SHP77 (cell line): ENCODE results near the gene UNG.
A peak's percentile ranks its signal among the peaks of the same experiment; 100 is the strongest.

Experiments
- DNase-seq, 2 experiments: peaks; one replicate each; lab custom pipeline; 2025; lab: John Stamatoyannopoulos, UW

The UNG gene

DNA sequence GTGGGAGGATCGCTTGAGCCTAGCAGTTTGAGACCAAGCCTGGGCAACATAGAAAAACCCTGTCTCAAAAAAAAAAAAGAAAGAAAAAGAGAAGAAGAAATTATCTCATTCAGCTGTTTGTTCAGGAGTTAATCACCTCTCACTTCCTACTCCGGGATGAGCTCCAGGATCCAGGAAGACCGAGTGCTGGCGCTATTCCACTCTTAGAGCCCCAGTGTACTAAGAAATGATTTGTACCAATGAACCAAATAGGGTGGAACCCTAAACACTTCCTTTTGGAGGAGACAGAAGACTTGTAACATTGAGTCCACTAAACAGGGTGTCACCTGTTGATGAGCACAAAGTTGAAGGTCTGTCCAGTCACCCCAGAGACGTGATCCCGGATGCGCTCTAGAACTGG is 7.7 kb upstream of the UNG start:
- no peak for DNase-seq

DNA sequence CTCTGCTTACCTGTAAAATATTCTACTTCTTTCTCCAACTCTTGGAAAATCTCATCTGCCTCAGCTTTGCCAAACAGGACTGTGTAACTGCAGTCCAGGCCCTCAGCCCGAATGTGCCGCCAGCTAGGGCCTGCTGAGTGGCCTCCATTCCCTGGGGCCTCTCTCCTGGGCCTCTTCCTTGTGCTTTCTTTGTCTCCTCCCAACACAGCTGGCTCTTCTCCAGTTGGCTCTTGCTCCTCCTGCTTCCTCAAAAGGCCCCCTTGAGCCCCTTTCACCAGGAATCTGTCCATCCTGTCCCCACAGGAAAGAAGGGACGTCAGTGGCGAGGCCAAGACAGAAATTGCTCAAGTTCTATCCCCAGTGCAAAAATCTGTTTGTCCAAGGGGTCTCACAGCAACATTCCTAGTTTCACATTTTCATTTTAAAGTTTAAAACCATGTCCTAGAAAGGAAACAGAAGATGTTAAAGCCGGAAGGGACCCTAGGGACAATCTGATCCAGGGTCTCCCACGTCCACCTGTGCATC is 4.8 kb upstream of the UNG start:
- no peak for DNase-seq

DNA sequence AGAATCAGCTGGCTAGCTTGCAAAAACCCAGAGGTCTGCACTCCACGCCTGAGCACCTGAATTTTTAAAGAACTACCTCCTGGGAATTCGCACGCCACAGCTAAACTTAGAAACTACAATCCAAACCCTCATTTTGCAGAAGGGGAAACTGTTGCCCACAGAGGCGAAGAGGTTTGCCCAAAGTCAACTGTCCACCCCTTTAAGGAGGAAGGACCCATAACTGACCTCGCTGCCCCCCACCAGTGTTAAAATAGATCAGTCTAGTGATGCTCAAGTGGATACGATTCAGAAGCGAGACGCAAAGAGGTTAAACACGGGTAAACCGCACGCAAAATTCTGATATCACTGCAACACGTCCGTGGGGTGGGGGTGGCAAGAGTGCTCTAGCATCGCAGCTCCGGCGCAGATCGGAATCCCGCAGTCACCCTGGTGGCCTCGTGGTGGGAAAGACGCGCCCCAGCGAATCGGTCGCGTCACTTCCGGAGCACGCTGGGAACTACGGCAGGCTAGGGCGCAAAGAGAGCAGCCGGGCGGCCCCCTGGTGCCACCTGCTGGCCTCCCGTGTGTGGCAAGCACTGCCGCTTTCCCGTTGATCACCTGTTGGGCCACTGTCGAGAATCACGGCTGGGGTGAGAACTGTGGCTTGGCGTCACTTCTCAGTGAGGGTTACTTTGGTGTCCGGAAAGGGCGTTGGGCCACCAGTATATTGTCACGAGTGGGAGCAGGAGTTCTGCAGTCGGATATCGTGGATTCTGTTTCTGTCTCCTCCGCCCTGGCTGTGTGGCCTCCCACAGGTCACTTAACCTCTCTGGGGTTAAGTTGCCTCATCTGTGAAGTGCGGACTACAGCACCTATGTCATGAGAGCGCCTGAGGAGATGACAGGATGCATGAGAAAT is 4.1 kb upstream of the UNG start, which contains the start of gene ALKBH2:
TSS of gene ALKBH2 (minus strand) at position 451 of the 897 bp plus-strand sequence. CDS start 686 bp downstream, outside the sequence.
- peak; percentile 89 to 92 for DNase-seq

DNA sequence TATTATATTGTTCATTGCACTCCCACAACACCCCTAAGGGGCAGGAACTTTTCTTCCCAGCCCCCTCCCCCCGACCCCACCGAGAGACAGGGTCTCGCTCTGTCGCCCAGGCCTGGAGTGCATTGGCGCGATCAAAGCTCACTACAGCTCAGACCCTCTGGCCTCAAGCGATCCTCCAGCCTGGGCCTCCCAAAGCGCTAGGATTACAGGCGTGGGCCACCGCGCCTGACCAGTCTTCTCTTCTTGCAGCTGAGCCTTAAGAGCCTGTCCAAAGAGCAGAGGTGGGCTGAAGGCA is 310 bp upstream of the UNG start:
- no peak for DNase-seq

DNA sequence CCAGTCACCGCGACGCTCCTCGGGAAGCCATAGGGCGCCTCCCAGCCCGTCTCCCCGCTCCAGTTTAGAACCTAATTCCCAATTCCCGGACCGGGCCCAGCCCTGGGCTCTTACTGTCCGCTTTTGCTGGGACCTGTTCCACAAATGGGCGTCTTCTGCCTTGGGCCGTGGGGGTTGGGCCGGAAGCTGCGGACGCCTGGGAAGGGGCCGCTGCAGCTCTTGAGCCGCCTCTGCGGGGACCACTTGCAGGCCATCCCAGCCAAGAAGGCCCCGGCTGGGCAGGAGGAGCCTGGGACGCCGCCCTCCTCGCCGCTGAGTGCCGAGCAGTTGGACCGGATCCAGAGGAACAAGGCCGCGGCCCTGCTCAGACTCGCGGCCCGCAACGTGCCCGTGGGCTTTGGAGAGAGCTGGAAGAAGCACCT is 797 bp downstream of the UNG start:
- no peak for DNase-seq

DNA sequence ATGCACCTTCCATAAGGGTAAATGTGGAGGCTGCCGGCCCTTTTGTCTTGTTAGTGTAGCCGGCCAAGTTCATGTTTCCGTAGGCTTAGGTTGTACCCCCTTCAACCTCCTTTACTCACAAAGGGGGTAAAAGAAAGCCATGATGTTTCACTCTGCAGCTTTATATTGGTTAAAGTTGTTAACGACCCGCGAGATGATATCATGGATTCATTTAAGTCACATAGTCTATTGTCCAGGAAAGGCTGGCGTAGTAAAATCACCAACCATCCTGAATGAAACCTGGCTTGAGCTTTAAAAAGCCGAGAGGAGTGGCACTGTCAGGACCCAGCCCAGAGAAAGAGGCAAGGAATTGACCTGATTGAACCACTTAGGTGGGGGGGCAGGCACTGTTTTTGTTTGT is 1.3 kb downstream of the UNG start:
- DNase-seq: no peak

DNA sequence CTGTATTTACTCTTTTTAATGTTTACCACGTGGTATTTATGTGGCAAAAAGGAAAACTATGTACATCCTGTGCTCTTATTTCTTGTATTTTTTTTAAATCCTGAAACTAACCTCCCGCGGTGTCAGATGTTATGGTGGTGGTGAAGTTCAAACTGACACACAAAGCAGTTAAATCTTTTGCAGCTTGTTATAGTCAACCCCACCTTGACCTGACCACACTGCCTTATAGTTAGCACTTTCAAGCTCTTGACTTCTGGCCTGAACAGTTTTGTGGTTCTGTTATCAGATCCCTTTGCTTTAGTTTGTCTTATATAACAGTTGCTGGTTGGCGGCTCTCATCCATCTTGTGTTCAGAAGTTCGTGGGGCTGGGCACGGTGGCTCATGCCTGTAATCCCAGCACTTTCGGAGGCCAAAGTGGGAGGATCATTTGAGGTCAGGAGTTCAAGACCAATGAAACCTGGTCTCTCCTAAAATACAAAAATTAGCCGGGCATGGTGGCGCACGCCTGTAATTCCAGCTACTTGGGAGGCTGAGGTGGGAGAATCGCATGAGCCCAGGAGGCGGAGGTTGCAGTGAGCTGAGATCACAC is 2.1 kb downstream of the UNG start:
- no peak for DNase-seq

DNA sequence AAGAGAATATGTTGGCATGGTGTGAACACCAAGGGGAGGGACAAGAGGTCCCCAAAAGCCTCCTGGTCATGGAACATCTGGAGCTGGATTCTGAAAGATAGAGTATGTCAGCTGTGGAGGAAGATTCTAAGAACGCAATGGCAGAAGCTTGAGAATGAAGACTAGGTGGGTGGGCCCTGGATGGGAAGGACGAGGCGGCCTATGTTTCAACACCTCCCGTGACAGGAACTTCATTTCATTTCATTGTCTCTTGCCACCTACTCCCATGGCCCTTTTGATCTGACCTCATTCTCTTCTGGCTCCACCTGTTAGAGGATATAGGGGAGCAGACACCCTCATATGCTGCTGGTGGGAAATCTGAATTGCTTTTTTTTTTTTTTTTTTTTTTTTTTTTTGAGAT is 3.3 kb downstream of the UNG start:
- DNase-seq: no peak

DNA sequence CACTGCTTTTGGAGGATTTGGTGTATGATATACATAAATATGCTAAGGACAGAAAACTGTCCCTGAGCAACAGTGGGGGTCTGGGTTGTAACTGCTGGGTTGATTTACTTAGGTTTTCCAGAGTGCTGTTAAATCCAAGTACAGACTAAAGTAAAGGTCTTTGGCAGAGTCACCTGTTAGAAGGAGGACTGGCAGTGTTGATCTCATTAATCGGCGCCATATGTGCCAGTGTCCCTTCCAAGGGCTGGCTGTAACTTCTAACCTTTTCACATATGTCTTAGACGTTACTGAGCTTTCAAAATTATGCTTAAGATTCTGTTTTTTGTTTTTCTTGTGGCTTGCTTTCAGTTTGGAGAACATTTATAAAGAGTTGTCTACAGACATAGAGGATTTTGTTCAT is 5.1 kb downstream of the UNG start:
- DNase-seq: no peak

DNA sequence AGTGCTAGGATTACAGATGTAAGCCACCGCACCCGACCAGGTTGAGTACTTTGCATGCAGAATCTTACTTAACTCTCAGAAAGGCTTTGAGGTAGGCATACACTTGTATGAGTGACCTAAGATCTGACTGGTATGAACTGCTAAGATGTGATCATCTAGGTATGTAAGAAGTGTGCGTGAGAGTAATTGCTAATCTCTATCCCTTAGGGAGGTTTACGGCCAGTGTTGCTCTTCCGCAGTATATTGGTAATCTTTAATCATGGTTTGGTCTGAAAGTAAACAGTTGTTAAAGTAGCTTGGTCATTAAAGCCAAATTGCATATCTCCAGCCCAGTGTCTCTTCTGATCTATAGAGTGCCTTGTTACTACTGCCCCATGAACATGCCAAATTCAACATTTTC is 7.8 kb downstream of the UNG start:
- no peak for DNase-seq

DNA sequence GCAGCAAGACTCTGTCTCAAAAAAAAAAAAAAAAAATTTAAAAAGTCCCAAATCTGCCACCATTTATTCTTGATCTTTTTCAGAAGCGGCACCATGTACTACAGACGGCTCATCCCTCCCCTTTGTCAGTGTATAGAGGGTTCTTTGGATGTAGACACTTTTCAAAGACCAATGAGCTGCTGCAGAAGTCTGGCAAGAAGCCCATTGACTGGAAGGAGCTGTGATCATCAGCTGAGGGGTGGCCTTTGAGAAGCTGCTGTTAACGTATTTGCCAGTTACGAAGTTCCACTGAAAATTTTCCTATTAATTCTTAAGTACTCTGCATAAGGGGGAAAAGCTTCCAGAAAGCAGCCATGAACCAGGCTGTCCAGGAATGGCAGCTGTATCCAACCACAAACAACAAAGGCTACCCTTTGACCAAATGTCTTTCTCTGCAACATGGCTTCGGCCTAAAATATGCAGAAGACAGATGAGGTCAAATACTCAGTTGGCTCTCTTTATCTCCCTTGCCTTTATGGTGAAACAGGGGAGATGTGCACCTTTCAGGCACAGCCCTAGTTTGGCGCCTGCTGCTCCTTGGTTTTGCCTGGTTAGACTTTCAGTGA is 12.5 kb downstream of the UNG start:
- DNase-seq: no peak

DNA sequence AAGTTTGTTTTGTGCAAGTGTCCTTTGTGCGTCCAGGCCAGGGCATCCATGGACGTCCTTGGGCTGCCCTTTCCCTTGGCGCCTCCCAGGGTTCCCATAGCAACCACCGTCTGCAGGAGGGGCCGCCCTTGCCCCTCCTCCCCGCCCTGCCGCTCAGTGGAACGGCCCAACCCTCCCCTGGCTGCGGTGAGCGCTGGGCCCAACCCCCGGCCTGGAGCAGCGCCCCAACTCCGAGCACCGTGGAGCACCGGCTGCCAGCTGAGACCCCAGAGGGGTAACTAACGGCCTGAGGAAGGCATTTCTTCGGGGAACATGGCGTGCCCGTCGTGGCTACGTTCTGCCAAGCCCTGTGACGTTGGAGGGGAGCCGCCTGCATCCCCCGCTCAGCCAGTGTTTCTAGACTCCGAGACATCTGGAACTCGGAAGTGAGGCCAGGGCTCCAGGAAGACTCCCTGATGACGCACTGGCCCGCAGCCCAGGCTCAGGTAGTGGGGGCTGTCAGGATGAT is 13.6 kb downstream of the UNG start:
- DNase-seq: peak; percentile 76 to 90

DNA sequence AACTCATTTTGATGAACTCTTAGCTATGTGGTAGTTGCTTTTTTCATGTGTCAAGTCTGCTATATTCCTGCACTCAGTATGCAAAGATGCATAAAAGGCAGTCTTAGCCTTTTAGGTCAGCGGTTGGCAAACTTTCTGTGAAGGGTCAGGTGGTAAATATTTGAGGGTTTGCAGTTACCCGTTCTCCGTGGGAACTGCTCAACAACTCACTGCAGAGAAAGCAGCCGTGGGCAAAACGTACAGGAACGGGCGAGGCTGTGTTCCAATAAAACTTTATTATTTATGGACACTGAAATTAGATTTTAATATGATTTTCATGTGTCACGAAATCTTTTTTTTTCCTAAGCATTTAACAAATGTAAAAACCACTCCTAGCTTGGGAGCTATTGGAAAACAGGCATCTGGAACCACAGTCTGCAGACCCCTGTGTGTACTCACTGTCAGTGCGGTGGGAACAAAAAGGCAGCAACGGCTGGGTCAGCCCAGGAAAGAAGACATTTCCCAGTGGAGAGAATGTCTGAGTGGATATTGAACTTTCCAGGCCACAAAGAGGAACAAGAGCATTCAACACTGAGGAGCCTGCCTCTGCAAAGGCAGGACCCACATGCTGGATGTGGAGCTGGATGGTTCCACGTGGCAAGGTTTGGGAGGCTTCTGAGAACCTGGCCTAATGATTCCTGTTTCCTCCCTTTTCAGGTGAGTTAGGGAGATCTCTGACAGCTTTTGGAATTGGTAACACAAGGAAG is 15.5 kb downstream of the UNG start:
- DNase-seq: no peak

DNA sequence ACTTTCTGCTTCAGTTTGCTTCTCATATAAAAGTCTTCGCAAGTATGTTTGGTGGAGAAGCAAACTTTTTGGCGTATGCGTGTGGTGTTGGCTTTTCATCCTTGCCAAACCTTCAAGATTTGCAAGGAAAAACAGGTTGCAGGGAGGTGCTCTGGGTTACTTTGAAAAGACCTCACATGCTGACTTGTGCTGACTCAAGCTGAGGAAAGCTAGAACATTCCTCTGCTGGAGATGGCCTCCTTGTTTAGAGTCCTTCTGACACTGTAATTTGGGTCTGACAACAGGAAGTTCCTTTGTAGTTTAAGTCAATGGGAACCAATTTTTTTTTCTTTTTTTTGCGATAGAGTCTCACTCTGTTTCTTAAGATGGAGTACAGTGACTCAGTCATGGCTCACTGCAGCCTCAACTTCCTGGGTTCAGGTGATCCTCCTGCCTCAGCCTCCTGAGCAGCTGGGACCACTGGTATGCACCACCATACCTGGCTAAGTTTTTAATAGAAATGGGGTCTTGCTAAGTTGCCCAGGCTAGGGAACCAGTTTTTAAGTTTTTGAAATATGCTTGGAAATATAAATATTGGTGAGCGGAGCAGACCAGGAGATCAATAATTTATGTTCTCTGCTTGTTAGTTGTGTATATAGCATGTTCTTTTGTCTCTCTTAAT is 16.4 kb downstream of the UNG start:
- DNase-seq: no peak

DNA sequence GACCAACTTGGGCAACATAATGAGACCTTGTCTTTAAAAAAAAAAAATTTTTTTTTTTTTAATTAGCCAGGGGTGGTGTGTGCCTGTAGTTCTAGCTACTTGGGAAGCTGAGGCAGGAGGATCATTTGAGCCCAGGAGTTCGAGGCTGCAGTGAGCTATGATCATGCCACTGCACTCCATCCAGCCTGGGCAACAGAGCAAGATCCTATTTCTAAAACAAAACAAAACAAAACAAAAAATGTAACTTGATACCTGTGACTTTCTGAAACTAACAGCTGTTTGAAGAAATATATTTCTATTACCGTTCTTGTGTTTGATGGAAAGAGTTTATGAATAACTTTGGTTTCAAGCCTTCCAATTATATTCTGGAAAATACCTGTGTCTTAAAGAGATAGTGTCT is 17.2 kb downstream of the UNG start:
- DNase-seq: no peak

DNA sequence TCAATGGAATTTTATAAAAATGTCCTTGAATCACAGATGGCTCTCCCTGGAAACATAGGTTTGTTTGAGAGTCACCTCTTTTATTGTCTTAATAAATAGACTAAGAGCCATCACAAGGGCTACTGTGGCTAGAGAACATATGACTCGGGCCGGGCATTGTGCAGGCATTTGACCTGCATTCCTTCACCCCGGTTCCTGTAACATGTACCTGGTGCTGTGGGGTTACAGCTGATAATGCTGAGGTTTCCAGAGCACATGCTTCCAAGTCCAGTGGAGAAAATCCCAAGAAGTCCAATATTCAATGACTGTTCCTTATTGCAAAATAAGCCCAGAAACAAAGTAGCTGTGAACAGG is 18.0 kb downstream of the UNG start:
- DNase-seq: no peak

DNA sequence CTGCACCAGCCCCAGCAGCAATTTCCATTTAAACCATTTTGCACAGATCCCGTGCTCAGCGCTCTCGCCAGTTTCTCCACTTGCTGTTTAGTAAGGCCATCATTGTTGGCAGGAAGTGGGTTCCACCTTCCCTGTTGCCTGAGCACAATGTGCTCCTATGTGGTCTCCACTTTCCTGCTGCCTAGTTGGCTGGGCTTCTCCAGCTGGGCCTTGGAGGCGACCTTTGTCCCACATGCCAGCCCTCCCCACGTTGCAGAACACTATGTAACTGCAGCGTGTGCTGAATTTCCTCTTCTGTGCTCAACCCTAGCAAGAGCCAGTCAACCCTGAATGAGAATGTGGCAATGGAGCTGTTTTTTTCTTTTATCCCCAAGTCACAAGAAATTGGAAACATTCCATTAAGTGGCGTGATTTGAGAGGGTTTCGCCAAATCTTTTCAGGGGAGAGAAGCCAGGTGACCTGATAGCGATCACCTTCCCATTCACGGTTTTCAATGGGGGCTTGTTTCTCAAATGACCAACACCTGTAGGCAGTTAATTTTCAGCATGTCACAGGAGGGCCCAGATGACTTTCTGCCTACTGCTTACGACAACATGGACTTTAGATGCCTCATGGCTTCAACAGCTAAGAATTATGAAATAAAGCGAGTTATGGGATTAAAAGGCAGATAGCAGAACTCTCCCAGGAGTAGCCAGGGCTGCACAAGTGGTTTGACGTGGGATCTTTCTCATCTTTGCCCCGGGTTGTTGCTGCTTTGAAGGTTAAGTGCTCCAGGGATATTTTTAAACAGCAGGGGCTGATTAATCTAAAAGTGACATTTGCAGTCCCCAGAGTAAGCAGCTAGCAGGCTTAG is 18.6 kb downstream of the UNG start, which contains the start of gene ACACB:
TSS of gene ACACB (plus strand) at position 830 of the 853 bp plus-strand sequence. CDS start 22,819 bp downstream, outside the sequence.
- DNase-seq: no peak

DNA sequence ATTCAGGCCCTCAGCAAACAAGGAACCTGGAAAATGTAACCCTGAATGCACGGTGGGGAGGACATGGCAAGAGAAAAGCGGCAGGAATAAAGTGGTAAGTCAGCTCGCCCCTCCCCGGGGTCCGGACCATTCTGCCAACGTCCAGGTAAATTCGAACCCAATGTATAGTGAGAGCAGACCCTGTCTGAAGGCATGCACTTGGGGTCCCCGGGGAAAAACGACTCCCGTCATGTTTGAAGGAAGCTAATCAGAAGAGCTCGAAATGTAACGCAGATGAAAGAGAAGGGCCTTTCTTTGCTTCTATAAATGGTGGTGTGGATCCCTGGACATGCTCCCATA is 19.2 kb downstream of the UNG start:
- no peak for DNase-seq

DNA sequence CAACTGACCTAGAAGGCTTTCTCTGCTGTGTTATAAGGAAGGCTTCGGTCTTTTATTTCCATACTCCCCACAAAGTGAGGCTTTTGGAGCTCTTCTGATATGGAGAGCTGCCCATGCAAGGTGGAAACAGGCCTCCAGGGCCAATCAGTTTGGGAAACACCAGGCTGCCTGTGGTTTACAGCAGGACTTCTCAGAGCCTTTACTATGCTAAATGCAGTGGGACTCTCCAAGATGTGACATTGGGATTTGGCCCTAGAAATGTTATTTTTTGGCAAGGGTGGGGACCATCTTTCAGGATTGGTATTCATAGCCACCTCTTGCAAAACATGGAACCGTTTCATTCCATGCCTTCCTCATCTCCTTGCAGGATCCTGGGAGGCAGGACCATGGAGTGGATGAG is 22.7 kb downstream of the UNG start:
- no peak for DNase-seq

DNA sequence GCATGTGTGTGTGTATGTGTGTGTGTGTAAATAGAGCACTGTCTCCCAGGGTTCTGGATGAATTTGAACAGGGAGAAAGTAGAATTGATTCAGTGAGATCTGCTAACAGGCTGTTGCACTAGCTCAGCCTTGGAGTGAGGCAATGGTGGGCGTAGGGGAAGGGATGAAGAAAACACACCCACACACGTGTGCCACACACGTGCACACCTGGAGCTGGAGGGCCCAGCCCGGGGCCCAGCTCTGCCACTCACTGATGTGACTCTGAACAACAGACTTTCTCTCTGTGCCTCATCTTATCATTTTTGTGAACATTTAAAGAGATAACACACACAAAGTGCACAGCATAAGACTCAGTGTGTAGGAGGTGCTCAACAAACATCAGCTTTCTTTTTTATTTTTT is 23.2 kb downstream of the UNG start:
- no peak for DNase-seq
